HepG2 (cell line): ENCODE measurements around the gene PRM2. TPM values are rescaled to one million over a fixed set of nuclear protein-coding genes. Genes with fewer than 3 reads are reported as not detected.
A peak's percentile ranks its signal among the peaks of the same experiment; 100 is the strongest.

Experiments
- AGO1 ChIP-seq: fragments of 200-400 bp; formaldehyde crosslinking; IDR thresholded peaks from 2 replicates; pipeline ENCODE4 v1.6.1; 2017; ENCODE audit warnings: mild to moderate bottlenecking, low read depth, low read length, moderate library complexity; ENCODE audit not compliant: poor library complexity, severe bottlenecking
- DR1 ChIP-seq: sonication (generic); formaldehyde crosslinking; IDR thresholded peaks from 2 replicates; pipeline ENCODE4 v1.8.0; 2021; ENCODE audit warnings: mild to moderate bottlenecking, missing genetic modification reagents, inconsistent platforms
- GABPB1 ChIP-seq: IDR thresholded peaks from 2 replicates; pipeline ENCODE4 v1.6.1; 2016; ENCODE audit warnings: mild to moderate bottlenecking, missing genetic modification reagents, moderate library complexity, missing compliant biosample characterization
- NCOA1 ChIP-seq: sonication (generic); formaldehyde crosslinking; IDR thresholded peaks from 2 replicates; pipeline ENCODE4 v1.9.0; 2021; ENCODE audit warnings: missing genetic modification reagents
- REL ChIP-seq: sonication (generic); formaldehyde crosslinking; conservative IDR thresholded peaks from 2 replicates; pipeline ENCODE4 v1.8.0; 2022; ENCODE audit warnings: mild to moderate bottlenecking, missing genetic modification reagents, moderate library complexity
- SIN3A ChIP-seq: IDR thresholded peaks from 2 replicates; pipeline ENCODE4 v1.6.1; 2011; ENCODE audit warnings: low read depth, mild to moderate bottlenecking, control low read depth, low read length, borderline replicate concordance
- SP5 ChIP-seq: IDR thresholded peaks from 2 replicates; pipeline ENCODE4 v1.6.1; 2016; ENCODE audit warnings: low read depth, borderline replicate concordance
- ZFP90 ChIP-seq: sonication (generic); formaldehyde crosslinking; IDR thresholded peaks from 2 replicates; pipeline ENCODE4 v1.8.0; 2022; ENCODE audit warnings: missing genetic modification reagents, mild to moderate bottlenecking, inconsistent platforms, borderline replicate concordance
- ZNF143 ChIP-seq: sonication (generic); formaldehyde crosslinking; IDR thresholded peaks from 2 replicates; pipeline ENCODE4 v1.4.0; 2020; ENCODE audit warnings: missing genetic modification reagents
- ZNF180 ChIP-seq: sonication (generic); formaldehyde crosslinking; IDR thresholded peaks from 2 replicates; pipeline ENCODE4 v1.4.0; 2020; ENCODE audit warnings: low read depth, missing genetic modification reagents, borderline replicate concordance
- ZNF274 ChIP-seq: sonication (generic); formaldehyde crosslinking; IDR thresholded peaks from 2 replicates; pipeline ENCODE4 v1.5.1; 2020; ENCODE audit warnings: mild to moderate bottlenecking, missing genetic modification reagents
- ZNF333 ChIP-seq: sonication (generic); formaldehyde crosslinking; IDR thresholded peaks from 2 replicates; pipeline ENCODE4 v1.4.0; 2020; ENCODE audit warnings: mild to moderate bottlenecking, missing genetic modification reagents, borderline replicate concordance
- ZNF615 ChIP-seq: sonication (generic); formaldehyde crosslinking; IDR thresholded peaks from 2 replicates; pipeline ENCODE4 v1.5.0; 2020; ENCODE audit warnings: mild to moderate bottlenecking, missing genetic modification reagents, borderline replicate concordance
- ZNF737 ChIP-seq: sonication (generic); formaldehyde crosslinking; IDR thresholded peaks from 2 replicates; pipeline ENCODE4 v1.5.0; 2020; ENCODE audit warnings: missing genetic modification reagents, mild to moderate bottlenecking, borderline replicate concordance
- ZNF850 ChIP-seq: sonication (generic); formaldehyde crosslinking; conservative IDR thresholded peaks from 2 replicates; pipeline ENCODE4 v1.9.0; 2021; ENCODE audit warnings: mild to moderate bottlenecking, missing genetic modification reagents
- polyA plus RNA-seq, 8 experiments: library from polyadenylated mRNA; depleted of rRNA in 3 of 8; stranded (reverse) in 7 of 8; unstranded in 1 of 8; fragments of >200 nt; fragmentation: Illumina TruSeq in 4 of 8; extraction: Trizol in 4 of 8; gene quantifications; 2 replicates each; pipeline versions ENCODE4 v1.2.1 to v1.2.3, GENCODE V29; 2011 to 2016; ENCODE audit warnings: low read depth in 4 of 8, missing spikeins in 1 of 8, mixed read lengths in 1 of 8; ENCODE audit not compliant: insufficient read depth in 1 of 8
- total RNA-seq, 5 experiments: library from RNA; depleted of rRNA; stranded (reverse); fragments of >200 nt; fragmentation: Illumina TruSeq; extraction: Trizol; gene quantifications; 2 replicates each; pipeline ENCODE4 v1.2.3, GENCODE V29; 2016; ENCODE audit warnings: low read depth in 1 of 5
- TF ChIP-seq, protein P1 (sequence below): sonication (generic); formaldehyde crosslinking; IDR thresholded peaks from one replicate; pipeline ENCODE4 v1.5.1; 2020; ENCODE audit warnings: mild to moderate bottlenecking, missing genetic modification reagents; ENCODE audit errors: not compliant biosample characterization
- TF ChIP-seq, protein P2 (sequence below): IDR thresholded peaks from 2 replicates; pipeline ENCODE4 v1.6.1; 2018; ENCODE audit warnings: missing genetic modification reagents
- TF ChIP-seq, protein P3 (sequence below): sonication (generic); formaldehyde crosslinking; IDR thresholded peaks from 2 replicates; pipeline ENCODE4 v1.8.0; 2022; ENCODE audit warnings: missing genetic modification reagents, low read depth, mild to moderate bottlenecking, borderline replicate concordance

Gene PRM2
- total and polyA plus RNA-seq, 2 of the 13 experiments (the other 11 are each of a cell fraction or from before 2014, with no cell fraction given): 0.54 TPM; not detected in 1

DNA sequence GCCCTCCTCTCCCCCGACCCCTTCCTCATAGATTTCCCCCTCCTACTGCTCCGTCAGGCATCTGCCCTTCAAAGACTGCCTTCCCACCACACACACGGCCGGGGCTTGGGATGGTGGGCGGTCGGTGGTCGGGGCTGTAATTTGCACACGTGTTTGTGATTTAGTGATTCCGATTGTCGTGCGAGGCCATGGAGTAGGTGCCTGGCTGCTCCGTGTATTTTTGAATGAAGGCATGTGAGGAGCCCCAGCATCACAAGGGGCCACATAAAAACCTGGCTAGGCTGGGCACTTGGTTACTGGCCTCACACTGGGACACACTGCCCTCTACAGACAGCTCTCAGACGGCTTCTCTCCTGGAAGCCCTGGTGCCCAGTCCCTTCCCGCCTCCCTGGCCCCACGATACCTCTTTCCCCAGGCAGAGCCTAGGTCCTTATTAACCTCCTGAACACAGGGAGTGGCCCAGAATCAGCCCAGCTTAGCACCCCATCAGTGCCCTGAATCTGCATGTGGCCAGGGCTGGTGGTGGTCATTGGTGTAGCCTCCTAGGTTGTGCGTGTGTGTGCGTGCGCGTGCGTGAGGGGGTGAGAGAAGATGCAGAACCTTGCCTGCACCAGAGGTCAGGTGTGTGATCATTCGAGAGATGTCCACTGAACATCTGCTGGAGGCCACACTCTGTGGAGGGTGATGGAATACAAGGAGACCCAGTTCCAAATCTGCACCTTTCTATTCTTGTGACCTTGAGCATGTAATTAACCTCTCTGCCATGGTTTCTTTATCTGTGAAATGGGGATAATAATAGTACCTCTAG lies 18.9 kb downstream of the PRM2 start (continued):
- TF ChIP-seq, protein P1, sequence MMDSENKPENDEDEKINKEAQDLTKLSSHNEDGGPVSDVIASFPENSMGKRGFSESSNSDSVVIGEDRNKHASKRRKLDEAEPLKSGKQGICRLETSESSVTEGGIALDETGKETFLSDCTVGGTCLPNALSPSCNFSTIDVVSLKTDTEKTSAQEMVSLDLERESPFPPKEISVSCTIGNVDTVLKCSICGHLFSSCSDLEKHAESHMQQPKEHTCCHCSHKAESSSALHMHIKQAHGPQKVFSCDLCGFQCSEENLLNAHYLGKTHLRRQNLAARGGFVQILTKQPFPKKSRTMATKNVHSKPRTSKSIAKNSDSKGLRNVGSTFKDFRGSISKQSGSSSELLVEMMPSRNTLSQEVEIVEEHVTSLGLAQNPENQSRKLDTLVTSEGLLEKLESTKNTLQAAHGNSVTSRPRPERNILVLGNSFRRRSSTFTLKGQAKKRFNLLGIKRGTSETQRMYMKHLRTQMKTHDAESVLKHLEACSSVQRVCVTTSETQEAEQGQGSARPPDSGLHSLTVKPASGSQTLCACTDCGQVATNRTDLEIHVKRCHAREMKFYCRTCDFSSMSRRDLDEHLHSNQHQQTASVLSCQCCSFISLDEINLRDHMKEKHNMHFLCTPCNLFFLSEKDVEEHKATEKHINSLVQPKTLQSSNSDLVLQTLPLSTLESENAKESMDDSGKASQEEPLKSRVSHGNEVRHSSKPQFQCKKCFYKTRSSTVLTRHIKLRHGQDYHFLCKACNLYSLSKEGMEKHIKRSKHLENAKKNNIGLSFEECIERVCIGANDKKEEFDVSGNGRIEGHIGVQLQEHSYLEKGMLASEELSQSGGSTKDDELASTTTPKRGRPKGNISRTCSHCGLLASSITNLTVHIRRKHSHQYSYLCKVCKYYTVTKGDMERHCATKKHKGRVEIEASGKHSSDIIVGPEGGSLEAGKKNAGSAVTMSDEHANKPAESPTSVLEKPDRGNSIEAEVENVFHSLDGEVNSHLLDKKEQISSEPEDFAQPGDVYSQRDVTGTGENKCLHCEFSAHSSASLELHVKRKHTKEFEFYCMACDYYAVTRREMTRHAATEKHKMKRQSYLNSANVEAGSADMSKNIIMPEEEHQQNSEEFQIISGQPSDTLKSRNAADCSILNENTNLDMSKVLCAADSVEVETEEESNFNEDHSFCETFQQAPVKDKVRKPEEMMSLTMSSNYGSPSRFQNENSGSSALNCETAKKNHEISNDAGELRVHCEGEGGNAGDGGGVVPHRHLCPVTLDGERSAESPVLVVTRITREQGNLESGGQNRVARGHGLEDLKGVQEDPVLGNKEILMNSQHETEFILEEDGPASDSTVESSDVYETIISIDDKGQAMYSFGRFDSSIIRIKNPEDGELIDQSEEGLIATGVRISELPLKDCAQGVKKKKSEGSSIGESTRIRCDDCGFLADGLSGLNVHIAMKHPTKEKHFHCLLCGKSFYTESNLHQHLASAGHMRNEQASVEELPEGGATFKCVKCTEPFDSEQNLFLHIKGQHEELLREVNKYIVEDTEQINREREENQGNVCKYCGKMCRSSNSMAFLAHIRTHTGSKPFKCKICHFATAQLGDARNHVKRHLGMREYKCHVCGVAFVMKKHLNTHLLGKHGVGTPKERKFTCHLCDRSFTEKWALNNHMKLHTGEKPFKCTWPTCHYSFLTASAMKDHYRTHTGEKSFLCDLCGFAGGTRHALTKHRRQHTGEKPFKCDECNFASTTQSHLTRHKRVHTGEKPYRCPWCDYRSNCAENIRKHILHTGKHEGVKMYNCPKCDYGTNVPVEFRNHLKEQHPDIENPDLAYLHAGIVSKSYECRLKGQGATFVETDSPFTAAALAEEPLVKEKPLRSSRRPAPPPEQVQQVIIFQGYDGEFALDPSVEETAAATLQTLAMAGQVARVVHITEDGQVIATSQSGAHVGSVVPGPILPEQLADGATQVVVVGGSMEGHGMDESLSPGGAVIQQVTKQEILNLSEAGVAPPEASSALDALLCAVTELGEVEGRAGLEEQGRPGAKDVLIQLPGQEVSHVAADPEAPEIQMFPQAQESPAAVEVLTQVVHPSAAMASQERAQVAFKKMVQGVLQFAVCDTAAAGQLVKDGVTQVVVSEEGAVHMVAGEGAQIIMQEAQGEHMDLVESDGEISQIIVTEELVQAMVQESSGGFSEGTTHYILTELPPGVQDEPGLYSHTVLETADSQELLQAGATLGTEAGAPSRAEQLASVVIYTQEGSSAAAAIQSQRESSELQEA: peak; percentile 18
- TF ChIP-seq, protein P2, sequence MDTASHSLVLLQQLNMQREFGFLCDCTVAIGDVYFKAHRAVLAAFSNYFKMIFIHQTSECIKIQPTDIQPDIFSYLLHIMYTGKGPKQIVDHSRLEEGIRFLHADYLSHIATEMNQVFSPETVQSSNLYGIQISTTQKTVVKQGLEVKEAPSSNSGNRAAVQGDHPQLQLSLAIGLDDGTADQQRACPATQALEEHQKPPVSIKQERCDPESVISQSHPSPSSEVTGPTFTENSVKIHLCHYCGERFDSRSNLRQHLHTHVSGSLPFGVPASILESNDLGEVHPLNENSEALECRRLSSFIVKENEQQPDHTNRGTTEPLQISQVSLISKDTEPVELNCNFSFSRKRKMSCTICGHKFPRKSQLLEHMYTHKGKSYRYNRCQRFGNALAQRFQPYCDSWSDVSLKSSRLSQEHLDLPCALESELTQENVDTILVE (CRISPR knock-in tag): no peak
- no peak for TF ChIP-seq ZNF737 (CRISPR knock-in tag)
- TF ChIP-seq ZNF333 (CRISPR knock-in tag): 0 out of 2 replicates have a peak, but pooled peaks have one; percentile 72
- TF ChIP-seq, protein P3, sequence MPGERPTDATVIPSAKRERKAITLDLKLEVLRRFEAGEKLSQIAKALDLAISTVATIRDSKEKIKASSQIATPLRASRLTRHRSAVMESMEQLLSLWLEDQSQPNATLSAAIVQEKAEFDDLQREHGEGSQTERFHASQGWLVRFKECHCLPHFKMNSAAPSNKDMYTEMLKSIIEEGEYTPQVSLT (CRISPR knock-in tag): no peak
- peak; percentile 60; the same call in 1 of the 2 replicates for TF ChIP-seq ZNF143 (CRISPR knock-in tag)
- no peak; the same call in 1 of the 2 replicates for TF ChIP-seq ZNF850
- TF ChIP-seq GABPB1: peak; percentile 29; the same call in 1 of the 2 replicates
- TF ChIP-seq REL (CRISPR knock-in tag): no peak
- TF ChIP-seq ZNF274 (CRISPR knock-in tag): peak; percentile 77
- TF ChIP-seq NCOA1 (CRISPR knock-in tag): no peak
- TF ChIP-seq ZNF180: no peak
- TF ChIP-seq SP5 (CRISPR knock-in tag): no peak
- no peak for TF ChIP-seq ZNF615 (CRISPR knock-in tag)
- TF ChIP-seq ZFP90 (CRISPR knock-in tag): peak; percentile 92; the same call in 1 of the 2 replicates
- peak; percentile 14 for TF ChIP-seq AGO1
- peak; percentile 68; the same call in 1 of the 2 replicates for TF ChIP-seq SIN3A
- TF ChIP-seq DR1: no peak
